Measurements from ENCODE around the gene ZFC3H1. TPM values are rescaled to one million over a fixed set of nuclear protein-coding genes. Genes with fewer than 3 reads are reported as not detected.
"Not testable (repeated sequence)": the region's sequence is repeated elsewhere in the genome, so short reads cannot be mapped to it uniquely, and the experiment has no call there.

ZFC3H1 gene
- total RNA-seq, 2 experiments from 2014 or later, result 31.1 to 66.8 TPM

DNA sequence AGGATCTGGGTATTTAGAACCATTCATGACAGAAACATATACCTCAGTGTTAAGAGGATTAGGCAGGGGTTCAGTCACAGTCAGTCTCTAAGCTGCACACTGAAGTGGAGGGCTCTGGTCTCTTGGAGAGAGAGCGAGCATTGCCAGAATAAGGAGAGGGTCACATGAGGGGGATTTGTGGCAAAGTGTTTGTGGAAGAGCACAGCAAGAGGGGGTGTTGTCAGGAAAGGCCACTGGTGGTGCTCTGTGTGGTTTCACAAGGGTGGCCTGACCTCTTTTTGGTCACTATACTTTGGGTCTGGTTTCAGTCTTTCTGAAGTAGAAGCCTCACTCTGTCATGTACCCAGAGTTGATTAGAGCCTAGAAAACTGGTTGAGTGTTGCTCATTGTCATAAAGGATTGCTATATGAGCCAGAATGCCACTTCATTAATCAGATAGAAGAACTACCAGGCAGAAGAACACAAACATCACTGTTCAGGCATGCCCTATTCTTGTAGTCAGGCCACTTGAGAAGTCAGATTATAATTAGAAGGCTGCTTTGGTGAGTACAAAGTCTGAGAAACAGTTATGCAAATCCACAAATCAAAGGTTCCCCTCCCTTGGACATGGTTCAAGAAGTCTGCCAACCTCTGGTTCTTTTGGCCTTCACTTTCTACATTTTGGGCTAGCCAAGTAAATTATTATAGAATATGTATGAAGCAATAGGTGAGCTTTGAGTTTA is 30.6 kb upstream of the ZFC3H1 start:
- no peaks in the 10 kb centered on the region for H4K20me1 ChIP-seq (ENCODE audit: insufficient read depth, low read length)
- peak overlapping the region; percentile 56 for H3K4me3 ChIP-seq (ENCODE audit: low read depth, low read length, poor library complexity, severe bottlenecking)
- H3K9me2 ChIP-seq (ENCODE audit: insufficient read depth, low read length), result no peaks in the 10 kb centered on the region
- ChIA-PET POLR2A (interaction anchor here (0.6 to 2.1 kb wide), 5 partner anchors 9 to 65 kb away, joined by 4 to 27 read pairs (median 4); partner anchors contain the start of gene TMEM19), CTCF (ENCODE audit: unreplicated experiment) (interaction anchor here (0.6 to 1.0 kb wide), 3 partner anchors 8 to 30 kb away, joined by 3 to 4 read pairs (median 3); no protein-coding TSS in a partner anchor)
- BruUV-seq (replicated peaks), result TSS peak; percentile 87
- H3K79me2 ChIP-seq (ENCODE audit: insufficient read depth, low read depth, low read length), result peaks cover 70% of the 10 kb centered on the region
- peak overlapping the region; percentile 84 for H3K4me2 ChIP-seq (ENCODE audit: low read length)
- no peaks in the 10 kb centered on the region; the same call in 1 of the 2 replicates for H3K9me3 ChIP-seq (ENCODE audit: low read length)
- peak overlapping the region; percentile 99 for H3K27ac ChIP-seq (ENCODE audit: low read depth, low read length, poor library complexity, severe bottlenecking)
- intact Hi-C loops (cut with micrococcal nuclease; ENCODE audit: unreplicated experiment), result loop anchor here (2.0 to 10.0 kb wide), 3 partner anchors 38 to 1329 kb away; partner anchors contain the start of gene KCNMB4
- H3K4me1 ChIP-seq (ENCODE audit: insufficient read depth, low read length, poor library complexity, severe bottlenecking), result peaks cover 74% of the 10 kb centered on the region
- H3K36me3 ChIP-seq (ENCODE audit: insufficient read depth, low read length), result peaks cover 56% of the 10 kb centered on the region
- no peak for TF ChIP-seq CTCF (conservative IDR thresholded peaks at IDR 0.05; ENCODE audit: low read length)
- TF ChIP-seq EZH2phosphoT487 (IDR thresholded peaks at IDR 0.05; ENCODE audit: borderline replicate concordance, low read depth, low read length), result no peak
- peak; percentile 89 for DNase-seq (ENCODE audit: low spot score)
- peak overlapping the region; percentile 29; the same call in 1 of the 2 replicates for H2AFZ ChIP-seq (ENCODE audit: low read length)

DNA sequence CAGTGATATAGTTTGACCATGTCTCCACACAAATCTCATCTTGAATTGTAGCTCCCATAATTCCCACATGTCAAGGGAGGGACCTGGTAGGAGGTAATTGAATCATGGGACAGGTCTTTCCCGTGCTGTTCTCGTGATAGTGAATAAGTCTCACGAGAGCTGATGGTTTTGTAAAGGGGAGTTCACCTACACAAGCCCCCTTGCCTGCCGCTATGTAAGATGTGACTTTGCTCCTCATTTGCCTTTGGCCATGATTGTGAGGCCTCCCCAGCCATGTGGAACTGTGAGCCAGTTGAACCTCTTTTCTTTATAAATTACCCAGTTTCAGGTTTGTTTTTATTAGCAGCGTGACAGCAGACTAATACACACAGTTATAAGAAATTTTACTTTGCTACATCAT is 30.0 kb upstream of the ZFC3H1 start:
- BruUV-seq (replicated peaks); H2AFZ ChIP-seq (ENCODE audit: low read length); H3K9me2 ChIP-seq (ENCODE audit: insufficient read depth, low read length); H3K9me3 ChIP-seq (ENCODE audit: low read length); H4K20me1 ChIP-seq (ENCODE audit: insufficient read depth, low read length): not testable (repeated sequence)
- peaks cover 50% of the 10 kb centered on the region for H3K36me3 ChIP-seq (ENCODE audit: insufficient read depth, low read length)
- H3K4me3 ChIP-seq (ENCODE audit: low read depth, low read length, poor library complexity, severe bottlenecking), result peak overlapping the region; percentile 56
- CTCF ChIA-PET (ENCODE audit: unreplicated experiment), result interaction anchor here (1.0 kb wide), 1 partner anchor 29 kb away, joined by 3 read pairs; no protein-coding TSS in a partner anchor
- POLR2A ChIA-PET, result interaction anchor here (0.8 to 1.4 kb wide), 8 partner anchors 10 to 154 kb away, joined by 3 to 9 read pairs (median 4); partner anchors contain the start of genes THAP2 and ZFC3H1
- intact Hi-C loops (cut with micrococcal nuclease; ENCODE audit: unreplicated experiment), result loop anchor here (2.0 to 10.0 kb wide), 3 partner anchors 39 to 1329 kb away; partner anchors contain the start of gene KCNMB4
- peak overlapping the region; percentile 84 for H3K4me2 ChIP-seq (ENCODE audit: low read length)
- peak; percentile 62 for DNase-seq (ENCODE audit: low spot score)
- peak overlapping the region; percentile 99 for H3K27ac ChIP-seq (ENCODE audit: low read depth, low read length, poor library complexity, severe bottlenecking)
- peaks cover 79% of the 10 kb centered on the region for H3K4me1 ChIP-seq (ENCODE audit: insufficient read depth, low read length, poor library complexity, severe bottlenecking)
- peaks cover 76% of the 10 kb centered on the region for H3K79me2 ChIP-seq (ENCODE audit: insufficient read depth, low read depth, low read length)

DNA sequence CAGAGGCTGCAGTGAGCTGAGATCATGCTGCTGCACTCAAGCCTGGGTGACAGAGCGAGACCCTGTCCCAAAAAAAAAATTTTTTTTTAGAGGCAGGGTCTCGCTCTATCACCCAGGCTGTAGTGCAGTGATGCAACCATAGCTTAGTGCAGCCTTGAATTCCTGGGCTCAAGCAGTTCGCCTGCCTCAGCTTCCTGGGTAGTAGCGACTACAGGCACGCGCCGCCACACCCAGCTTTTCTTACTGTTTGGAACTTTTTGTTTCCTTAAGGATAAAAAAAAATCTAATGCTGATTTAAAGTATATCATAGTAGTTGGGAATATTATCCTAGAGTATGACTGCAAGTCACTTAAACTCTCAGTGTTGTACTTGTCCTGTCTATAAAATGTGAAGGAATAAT is 29.5 kb upstream of the ZFC3H1 start:
- Histone ChIP-seq H3K79me2 (ENCODE audit: insufficient read depth, low read depth, low read length) (peaks cover 81% of the 10 kb centered on the region), H3K4me2 (ENCODE audit: low read length) (peak overlapping the region; percentile 84), H3K9me2 (ENCODE audit: insufficient read depth, low read length) (no peaks in the 10 kb centered on the region), H3K9me3 (ENCODE audit: low read length) (no peaks in the 10 kb centered on the region; the same call in 1 of the 2 replicates), H3K27ac (ENCODE audit: low read depth, low read length, poor library complexity, severe bottlenecking) (peak overlapping the region; percentile 99), H3K36me3 (ENCODE audit: insufficient read depth, low read length) (peaks cover 45% of the 10 kb centered on the region), H3K4me1 (ENCODE audit: insufficient read depth, low read length, poor library complexity, severe bottlenecking) (peaks cover 83% of the 10 kb centered on the region), H4K20me1 (ENCODE audit: insufficient read depth, low read length) (no peaks in the 10 kb centered on the region), H2AFZ (ENCODE audit: low read length) (no peak overlapping the region; the same call in 1 of the 2 replicates), H3K4me3 (ENCODE audit: low read depth, low read length, poor library complexity, severe bottlenecking) (peak overlapping the region; percentile 56)
- no peak for DNase-seq (ENCODE audit: low spot score)
- CTCF ChIA-PET (ENCODE audit: unreplicated experiment), result interaction anchor here (1.0 kb wide), 1 partner anchor 29 kb away, joined by 3 read pairs; no protein-coding TSS in a partner anchor
- TF ChIP-seq CTCF (conservative IDR thresholded peaks at IDR 0.05; ENCODE audit: low read length) (no peak), EZH2phosphoT487 (IDR thresholded peaks at IDR 0.05; ENCODE audit: borderline replicate concordance, low read depth, low read length) (no peak)
- BruUV-seq (replicated peaks), result no TSS peak
- intact Hi-C loops (cut with micrococcal nuclease; ENCODE audit: unreplicated experiment), result loop anchor here (5.0 to 10.0 kb wide), 2 partner anchors 39 to 1328 kb away; partner anchors contain the start of gene KCNMB4
- POLR2A ChIA-PET, result interaction anchor here (0.8 to 1.4 kb wide), 8 partner anchors 11 to 154 kb away, joined by 3 to 9 read pairs (median 4); partner anchors contain the start of genes THAP2 and ZFC3H1

Measured in OCI-LY7 (cell line).